Suprapubic skin (tissue), 4 donors: Measurements from ENCODE around the gene KIR2DL3.
"Not testable (repeated sequence)": the region's sequence is repeated elsewhere in the genome, so short reads cannot be mapped to it uniquely, and the experiment has no call there.

ENCODE experiments used
- CTCF ChIP-seq, 2 donors: fragments of 200-600 bp in 1 of 2; fragments of 450-650 bp in 1 of 2; sonication (generic) in 1 of 2; IDR thresholded peaks; one replicate each; pipeline ENCODE4 v1.5.1; 2016 to 2019; ENCODE audit warnings: antibody characterized with exemption in 2 of 2, mild to moderate bottlenecking in 1 of 2, moderate library complexity in 1 of 2
- EP300 ChIP-seq: sonication (generic); formaldehyde crosslinking; IDR thresholded peaks from one replicate; pipeline ENCODE4 v1.6.1; 2017; ENCODE audit warnings: antibody characterized with exemption
- POLR2A ChIP-seq, 2 donors: fragments of 450-650 bp; IDR thresholded peaks; one replicate each; pipeline ENCODE4 v1.6.1; 2017; ENCODE audit warnings: antibody characterized with exemption in 2 of 2, mild to moderate bottlenecking in 2 of 2, moderate library complexity in 2 of 2
- POLR2AphosphoS5 ChIP-seq, 3 donors: sonication (generic); formaldehyde crosslinking; IDR thresholded peaks; one replicate each; pipeline ENCODE4 v1.6.1; 2017; ENCODE audit warnings: antibody characterized with exemption in 3 of 3

- TF ChIP-seq POLR2AphosphoS5 (IDR thresholded peaks at IDR 0.05); CTCF (IDR thresholded peaks at IDR 0.05); EP300; POLR2A (IDR thresholded peaks at IDR 0.05): not testable (repeated sequence)
These were observed 40.6 kb downstream of the KIR2DL3 start for GRCh38 chr19:54778896-54779295.
